WTC11 (cell line): Measurements from ENCODE around the gene RPP40. TPM values are rescaled to one million over a fixed set of nuclear protein-coding genes. Genes with fewer than 3 reads are reported as not detected.

Experiments
- ATAC-seq: fragments of 200-7000 bp; cut with Tn5 transposase; 2 replicates; pipeline ENCODE4 v1.10.0; 2021; ENCODE audit warnings: mild to moderate bottlenecking, moderate library complexity
- CTCF ChIA-PET: fragments of 300-600 bp; sonication (Branson Sonifier 250); formaldehyde crosslinking; loops from one replicate; lab custom pipeline; 2021; ENCODE audit warnings: antibody characterized with exemption; lab: Charles Lee
- POLR2A ChIA-PET: fragments of 350-600 bp; sonication (Branson Sonifier 250); formaldehyde crosslinking; loops from one replicate; lab custom pipeline; 2021; ENCODE audit warnings: antibody characterized with exemption; lab: Charles Lee
- DNase-seq: peaks from one replicate; pipeline ENCODE4 v3.0.0; 2021; ENCODE audit warnings: low spot score
- H3K27ac Mint-ChIP-seq: 2 replicates; pipeline ENCODE4 v1.8.0; 2021; ENCODE audit warnings: mixed read lengths
- H3K27me3 Mint-ChIP-seq: 2 replicates; pipeline ENCODE4 v1.8.0; 2021; ENCODE audit warnings: low read depth, mild to moderate bottlenecking, moderate library complexity, mixed read lengths
- H3K36me3 Mint-ChIP-seq: 2 replicates; pipeline ENCODE4 v1.8.0; 2021; ENCODE audit warnings: mixed read lengths
- H3K4me1 Mint-ChIP-seq: 2 replicates; pipeline ENCODE4 v1.8.0; 2022; ENCODE audit warnings: mixed read lengths
- H3K4me3 Mint-ChIP-seq: 2 replicates; pipeline ENCODE4 v1.8.0; 2021; ENCODE audit warnings: mild to moderate bottlenecking, moderate library complexity, mixed read lengths
- H3K9me3 Mint-ChIP-seq: 2 replicates; pipeline ENCODE4 v1.8.0; 2021; ENCODE audit warnings: mixed read lengths
- E2F1 ChIP-seq: sonication (generic); formaldehyde crosslinking; IDR thresholded peaks from 2 replicates; pipeline ENCODE4 v1.8.0; 2022; ENCODE audit warnings: mild to moderate bottlenecking, missing genetic modification reagents
- ERG ChIP-seq: fragments of 250-450 bp; sonication (Bioruptor Pico); IDR thresholded peaks from 2 replicates; pipeline ENCODE4 v1.8.0; 2021; ENCODE audit warnings: mild to moderate bottlenecking
- IRF1 ChIP-seq: sonication (generic); formaldehyde crosslinking; IDR thresholded peaks from 2 replicates; pipeline ENCODE4 v1.8.0; 2023; ENCODE audit warnings: missing genetic modification reagents
- IRF2 ChIP-seq: sonication (generic); formaldehyde crosslinking; IDR thresholded peaks from 2 replicates; pipeline ENCODE4 v1.8.0; 2022; ENCODE audit warnings: low read depth, missing genetic modification reagents, borderline replicate concordance
- NFE2L1 ChIP-seq: sonication (generic); formaldehyde crosslinking; IDR thresholded peaks from 2 replicates; pipeline ENCODE4 v1.8.1; 2023; ENCODE audit warnings: missing genetic modification reagents
- SMAD3 ChIP-seq: sonication (generic); formaldehyde crosslinking; IDR thresholded peaks from 2 replicates; pipeline ENCODE4 v1.8.0; 2022; ENCODE audit warnings: missing genetic modification reagents, mild to moderate bottlenecking, borderline replicate concordance
- SOX15 ChIP-seq: fragments of 250-450 bp; sonication (Bioruptor Pico); IDR thresholded peaks from 2 replicates; pipeline ENCODE4 v1.9.0; 2021; ENCODE audit warnings: mild to moderate bottlenecking
- TP53 ChIP-seq: sonication (generic); formaldehyde crosslinking; IDR thresholded peaks from 2 replicates; pipeline ENCODE4 v1.8.1; 2023; ENCODE audit warnings: mild to moderate bottlenecking, missing genetic modification reagents
- ZNF281 ChIP-seq: sonication (generic); formaldehyde crosslinking; IDR thresholded peaks from 2 replicates; pipeline ENCODE4 v1.8.0; 2023; ENCODE audit warnings: mild to moderate bottlenecking, missing genetic modification reagents
- ZNF396 ChIP-seq: fragments of 250-450 bp; sonication (Bioruptor Pico); IDR thresholded peaks from 2 replicates; pipeline ENCODE4 v1.8.0; 2021; ENCODE audit warnings: mild to moderate bottlenecking, moderate library complexity, borderline replicate concordance
- total RNA-seq: library from RNA; stranded (reverse); gene quantifications from 3 replicates; pipeline ENCODE4 v1.2.3, GENCODE V29; 2021
- TF ChIP-seq, protein P1 (sequence below): sonication (generic); formaldehyde crosslinking; IDR thresholded peaks from 2 replicates; pipeline ENCODE4 v1.8.1; 2023; ENCODE audit warnings: mild to moderate bottlenecking, missing genetic modification reagents, moderate library complexity
- TF ChIP-seq, protein P2 (sequence below): sonication (generic); formaldehyde crosslinking; IDR thresholded peaks from 2 replicates; pipeline ENCODE4 v1.8.0; 2022; ENCODE audit warnings: mild to moderate bottlenecking, missing genetic modification reagents
- TF ChIP-seq, protein P3 (sequence below): fragments of 200-600 bp; IDR thresholded peaks from 2 replicates; pipeline ENCODE4 v1.8.0; 2022; ENCODE audit warnings: antibody characterized with exemption

RPP40 gene
- total RNA-seq, 1 experiment from 2014 or later, result 12.2 TPM

DNA sequence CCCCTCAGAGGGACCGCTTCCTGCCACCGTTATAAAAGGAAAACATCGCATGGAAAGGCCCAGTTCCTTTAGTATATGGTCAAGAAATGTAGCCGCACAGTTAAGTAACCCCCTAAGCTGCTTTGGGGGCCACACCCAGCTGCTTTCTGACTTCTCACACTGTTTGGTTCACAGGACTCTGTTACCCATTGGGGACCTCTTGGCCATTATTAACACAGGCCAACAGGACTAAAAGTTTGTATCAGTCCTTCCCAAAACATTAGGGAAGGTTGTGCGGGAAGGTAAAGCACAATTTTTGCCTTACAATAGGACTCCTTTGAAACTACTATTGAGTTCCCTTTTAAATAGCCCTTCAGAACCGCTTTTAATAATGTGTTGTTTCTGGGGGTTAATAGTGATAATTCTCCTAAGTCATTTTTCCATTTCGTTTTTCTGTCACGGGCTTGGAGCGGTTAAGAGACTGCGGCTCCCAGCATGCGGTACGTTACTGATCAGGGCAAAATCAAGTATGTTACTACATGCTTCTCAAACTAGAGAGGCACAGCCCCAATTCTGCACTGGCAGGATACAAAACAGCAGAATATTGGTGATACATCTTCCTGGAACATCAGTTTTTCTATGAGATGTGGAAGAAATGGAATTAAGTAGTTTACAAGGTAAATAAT lies 668 bp upstream of the RPP40 start (continued):
- no peak for TF ChIP-seq E2F1 (CRISPR knock-in tag)

GRCh38 chr6:4999586-4999985 lies 4.3 kb downstream of the RPP40 start:
- H3K4me1 Mint-ChIP-seq, result peaks cover 2% of the 10 kb centered on the region
- peaks cover 16% of the 10 kb centered on the region for H3K36me3 Mint-ChIP-seq
- H3K4me3 Mint-ChIP-seq, result no peak overlapping the region
- ATAC-seq, result no peak
- H3K27me3 Mint-ChIP-seq, result no peaks in the 10 kb centered on the region
- H3K9me3 Mint-ChIP-seq, result no peaks in the 10 kb centered on the region
- ChIA-PET POLR2A (no interaction called here), CTCF (no interaction called here)
- DNase-seq, result no peak
- TF ChIP-seq IRF1 (CRISPR knock-in tag) (no peak), SMAD3 (CRISPR knock-in tag) (no peak), SOX15 (CRISPR knock-in tag) (no peak), ERG (CRISPR knock-in tag) (no peak), IRF2 (CRISPR knock-in tag) (no peak), NFE2L1 (CRISPR knock-in tag) (no peak), TP53 (CRISPR knock-in tag) (no peak), ZNF396 (CRISPR knock-in tag) (no peak), ZNF281 (no peak)
- TF ChIP-seq, protein P1, sequence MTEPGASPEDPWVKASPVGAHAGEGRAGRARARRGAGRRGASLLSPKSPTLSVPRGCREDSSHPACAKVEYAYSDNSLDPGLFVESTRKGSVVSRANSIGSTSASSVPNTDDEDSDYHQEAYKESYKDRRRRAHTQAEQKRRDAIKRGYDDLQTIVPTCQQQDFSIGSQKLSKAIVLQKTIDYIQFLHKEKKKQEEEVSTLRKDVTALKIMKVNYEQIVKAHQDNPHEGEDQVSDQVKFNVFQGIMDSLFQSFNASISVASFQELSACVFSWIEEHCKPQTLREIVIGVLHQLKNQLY (CRISPR knock-in tag), result no peak
- TF ChIP-seq, protein P2, sequence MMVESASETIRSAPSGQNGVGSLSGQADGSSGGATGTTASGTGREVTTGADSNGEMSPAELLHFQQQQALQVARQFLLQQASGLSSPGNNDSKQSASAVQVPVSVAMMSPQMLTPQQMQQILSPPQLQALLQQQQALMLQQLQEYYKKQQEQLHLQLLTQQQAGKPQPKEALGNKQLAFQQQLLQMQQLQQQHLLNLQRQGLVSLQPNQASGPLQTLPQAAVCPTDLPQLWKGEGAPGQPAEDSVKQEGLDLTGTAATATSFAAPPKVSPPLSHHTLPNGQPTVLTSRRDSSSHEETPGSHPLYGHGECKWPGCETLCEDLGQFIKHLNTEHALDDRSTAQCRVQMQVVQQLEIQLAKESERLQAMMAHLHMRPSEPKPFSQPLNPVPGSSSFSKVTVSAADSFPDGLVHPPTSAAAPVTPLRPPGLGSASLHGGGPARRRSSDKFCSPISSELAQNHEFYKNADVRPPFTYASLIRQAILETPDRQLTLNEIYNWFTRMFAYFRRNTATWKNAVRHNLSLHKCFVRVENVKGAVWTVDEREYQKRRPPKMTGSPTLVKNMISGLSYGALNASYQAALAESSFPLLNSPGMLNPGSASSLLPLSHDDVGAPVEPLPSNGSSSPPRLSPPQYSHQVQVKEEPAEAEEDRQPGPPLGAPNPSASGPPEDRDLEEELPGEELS, result no peak
- TF ChIP-seq, protein P3, sequence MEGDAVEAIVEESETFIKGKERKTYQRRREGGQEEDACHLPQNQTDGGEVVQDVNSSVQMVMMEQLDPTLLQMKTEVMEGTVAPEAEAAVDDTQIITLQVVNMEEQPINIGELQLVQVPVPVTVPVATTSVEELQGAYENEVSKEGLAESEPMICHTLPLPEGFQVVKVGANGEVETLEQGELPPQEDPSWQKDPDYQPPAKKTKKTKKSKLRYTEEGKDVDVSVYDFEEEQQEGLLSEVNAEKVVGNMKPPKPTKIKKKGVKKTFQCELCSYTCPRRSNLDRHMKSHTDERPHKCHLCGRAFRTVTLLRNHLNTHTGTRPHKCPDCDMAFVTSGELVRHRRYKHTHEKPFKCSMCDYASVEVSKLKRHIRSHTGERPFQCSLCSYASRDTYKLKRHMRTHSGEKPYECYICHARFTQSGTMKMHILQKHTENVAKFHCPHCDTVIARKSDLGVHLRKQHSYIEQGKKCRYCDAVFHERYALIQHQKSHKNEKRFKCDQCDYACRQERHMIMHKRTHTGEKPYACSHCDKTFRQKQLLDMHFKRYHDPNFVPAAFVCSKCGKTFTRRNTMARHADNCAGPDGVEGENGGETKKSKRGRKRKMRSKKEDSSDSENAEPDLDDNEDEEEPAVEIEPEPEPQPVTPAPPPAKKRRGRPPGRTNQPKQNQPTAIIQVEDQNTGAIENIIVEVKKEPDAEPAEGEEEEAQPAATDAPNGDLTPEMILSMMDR, result no peak
- H3K27ac Mint-ChIP-seq, result no peak overlapping the region
